Endothelial cell of umbilical vein (primary cell): ENCODE data around the gene CEACAM7. TPM values are rescaled to one million over a fixed set of nuclear protein-coding genes. Genes with fewer than 3 reads are reported as not detected.

Source experiments
- BruUV-seq: library from RNA; stranded (reverse); fragments of 400-500 nt; replicated peaks from 2 replicates; lab custom pipeline; 2021; lab: Mats Ljungman, UMichigan
- CTCF ChIA-PET: fragments of 300-600, 350-600 bp; sonication (Branson Sonifier 250); formaldehyde crosslinking; loops from one replicate; lab custom pipeline; 2021; ENCODE audit warnings: antibody characterized with exemption, inconsistent platforms; lab: Charles Lee
- POLR2A ChIA-PET: fragments of 300-600, 350-600 bp; sonication (Branson Sonifier 250); formaldehyde crosslinking; loops from one replicate; lab custom pipeline; 2021; ENCODE audit warnings: antibody characterized with exemption, inconsistent platforms; lab: Charles Lee
- DNase-seq: peaks from one replicate; pipeline ENCODE4 v3.0.0-alpha.2; 2011; ENCODE audit warnings: low read depth, low spot score
- FAIRE-seq: peaks from 2 replicates; lab custom pipeline; 2011; peaks lifted over from hg19 to GRCh38; lab: Jason Lieb, UNC
- H2AFZ ChIP-seq: 2 replicates; pipeline ENCODE4 v1.6.0; 2012; ENCODE audit warnings: low read depth, low read length, control low read depth, inconsistent platforms
- H3K27ac ChIP-seq: 2 replicates; pipeline ENCODE4 v1.5.1; 2011; ENCODE audit warnings: low read depth, mild to moderate bottlenecking, control low read depth, low read length, moderate library complexity; ENCODE audit not compliant: insufficient read depth
- H3K27me3 ChIP-seq, 2 experiments: 2 replicates each; pipeline versions ENCODE4 v1.6.0 to v1.6.1; 2011; ENCODE audit warnings: low read length in 2 of 2, mixed read lengths in 1 of 2; ENCODE audit not compliant: control insufficient read depth in 2 of 2, insufficient read depth in 2 of 2
- H3K36me3 ChIP-seq, 2 experiments: 2 replicates in 1 of 2; 3 replicates in 1 of 2; pipeline ENCODE4 v1.5.1; 2011; ENCODE audit warnings: low read length in 2 of 2, mild to moderate bottlenecking in 1 of 2, moderate library complexity in 1 of 2; ENCODE audit not compliant: control insufficient read depth in 2 of 2, insufficient read depth in 2 of 2; ENCODE audit errors: extremely low read depth in 1 of 2
- H3K4me1 ChIP-seq: 3 replicates; pipeline ENCODE4 v1.5.1; 2011; ENCODE audit warnings: mild to moderate bottlenecking, low read length; ENCODE audit not compliant: control insufficient read depth, insufficient read depth; ENCODE audit errors: extremely low read depth
- H3K4me2 ChIP-seq: 2 replicates; pipeline ENCODE4 v1.6.1; 2011; ENCODE audit warnings: low read length, control low read depth, mixed read lengths; ENCODE audit not compliant: insufficient read depth
- H3K4me3 ChIP-seq, 3 experiments: fragments of 200-600 bp in 1 of 3; sonication (generic), shearing (Covaris generic) in 1 of 3; replicated peaks in 1 of 3; 2 replicates each; pipeline ENCODE4 v1.5.1; 2011 to 2016; ENCODE audit warnings: control low read depth in 3 of 3, low read length in 3 of 3, mild to moderate bottlenecking in 2 of 3, inconsistent platforms in 1 of 3, low read depth in 1 of 3, moderate library complexity in 1 of 3; ENCODE audit not compliant: insufficient read depth in 1 of 3
- H3K79me2 ChIP-seq: 2 replicates; pipeline ENCODE4 v1.6.0; 2012; ENCODE audit warnings: low read length, inconsistent platforms; ENCODE audit not compliant: control insufficient read depth, insufficient read depth
- H3K9ac ChIP-seq: replicated peaks from 2 replicates; pipeline ENCODE3; 2011; ENCODE audit warnings: low read length, control low read depth; ENCODE audit not compliant: insufficient read depth; ENCODE audit errors: extremely low read depth
- H3K9me1 ChIP-seq: replicated peaks from 3 replicates; pipeline ENCODE4 v1.6.0; 2011; ENCODE audit warnings: mild to moderate bottlenecking, low read length; ENCODE audit not compliant: control insufficient read depth, insufficient read depth; ENCODE audit errors: extremely low read depth
- H3K9me3 ChIP-seq: replicated peaks from 2 replicates; pipeline ENCODE4 v1.5.1; 2012; ENCODE audit warnings: low read length, inconsistent platforms; ENCODE audit not compliant: control insufficient read depth, insufficient read depth
- H4K20me1 ChIP-seq: replicated peaks from 2 replicates; pipeline ENCODE3; 2011; ENCODE audit warnings: mild to moderate bottlenecking, low read length; ENCODE audit not compliant: control insufficient read depth, insufficient read depth; ENCODE audit errors: extremely low read depth
- CTCF ChIP-seq, 2 donors: IDR thresholded peaks; 1 replicate in 1 of 2; 2 replicates in 1 of 2; pipeline ENCODE4 v1.5.1; 2011; ENCODE audit warnings: low read length in 2 of 2, mild to moderate bottlenecking in 2 of 2, moderate library complexity in 2 of 2, control low read depth in 1 of 2, inconsistent platforms in 1 of 2, low read depth in 1 of 2; ENCODE audit not compliant: insufficient read depth in 1 of 2; ENCODE audit errors: extremely low read depth in 1 of 2
- EZH2 ChIP-seq: IDR thresholded peaks from 2 replicates; pipeline ENCODE4 v1.6.1; 2012; ENCODE audit warnings: borderline replicate concordance, low read depth, mild to moderate bottlenecking, moderate library complexity, low read length, inconsistent platforms; ENCODE audit not compliant: severe bottlenecking
- FOS ChIP-seq: IDR thresholded peaks from 2 replicates; pipeline ENCODE4 v1.6.1; 2011; ENCODE audit warnings: mild to moderate bottlenecking, low read length, moderate library complexity, borderline replicate concordance; ENCODE audit not compliant: insufficient read depth
- GATA2 ChIP-seq: IDR thresholded peaks from 2 replicates; pipeline ENCODE4 v1.7.0; 2011; ENCODE audit warnings: low read depth, mild to moderate bottlenecking, moderate library complexity, mixed read lengths, low read length; ENCODE audit not compliant: insufficient read length, insufficient read depth
- POLR2AphosphoS5 ChIP-seq: IDR thresholded peaks from 2 replicates; pipeline ENCODE4 v1.6.1; 2012; ENCODE audit warnings: low read depth, mild to moderate bottlenecking, control low read depth, low read length, moderate library complexity; ENCODE audit not compliant: insufficient read depth
- dilution Hi-C: fragments of 300-500 bp; cut with MboI; formaldehyde crosslinking; loops from one replicate; pipeline ENCODE4 v1.15.0; 2019; ENCODE audit warnings: low sequenced_read_pairs; ENCODE audit not compliant: extremely low pct_ligation_motif_present
- intact Hi-C: fragments of 100-400 bp; cut with micrococcal nuclease; formaldehyde crosslinking; loops from one replicate; pipeline ENCODE4 v1.10.0; 2022
- polyA plus RNA-seq, 4 experiments: library from polyadenylated mRNA; depleted of rRNA in 3 of 4; stranded (reverse) in 3 of 4; unstranded in 1 of 4; fragments of >200 nt; gene quantifications; 2 replicates each; pipeline versions ENCODE4 v1.2.1 to v1.2.3, GENCODE V29; 2011 to 2012; ENCODE audit warnings: missing spikeins in 1 of 4
- total RNA-seq: library from RNA; stranded (reverse); gene quantifications from 2 replicates; pipeline ENCODE4 v1.2.3, GENCODE V29; 2021

The CEACAM7 gene
- total and polyA plus RNA-seq, 2 donors (not counting 3 experiments of a cell fraction or from before 2014, with no cell fraction given): 0.03 TPM; not detected in 1

- peak; percentile 54 for DNase-seq
- ChIA-PET POLR2A (no interaction called here), CTCF (interaction anchor here (0.8 to 3.2 kb wide), 27 partner anchors 9 to 185 kb away, joined by 3 to 45 read pairs (median 5); partner anchors contain the start of genes CEACAM6 and CEACAM7)
- peaks cover 1 to 2% of the 10 kb centered on the region in 2 experiments for H3K27me3 ChIP-seq
- H3K9ac ChIP-seq: no peak overlapping the region
- peak; percentile 88 for FAIRE-seq
- no peaks in the 10 kb centered on the region for H3K9me3 ChIP-seq
- H2AFZ ChIP-seq: no peak overlapping the region
- dilution Hi-C loops: no loop called here
- TF ChIP-seq GATA2 (no peak), CTCF (IDR thresholded peaks at IDR 0.05; ENCODE audit: extremely low read depth in 1 of 2, insufficient read depth in 1 of 2, low read depth in 1 of 2, low read length in 2 of 2) (peak; percentile 82 to 83), EZH2 (no peak), POLR2AphosphoS5 (no peak), FOS (no peak)
- no peaks in the 10 kb centered on the region for H3K79me2 ChIP-seq
- no peak overlapping the region for H3K4me2 ChIP-seq
- BruUV-seq: no TSS peak
- no peaks in the 10 kb centered on the region for H3K4me1 ChIP-seq
- intact Hi-C loops: loop anchor here (2.0 kb wide), 1 partner anchor 49 kb away; no protein-coding TSS in a partner anchor
- no peaks in the 10 kb centered on the region for H4K20me1 ChIP-seq
- no peaks in the 10 kb centered on the region for H3K36me3 ChIP-seq
- no peak overlapping the region for H3K4me3 ChIP-seq
- H3K9me1 ChIP-seq: no peaks in the 10 kb centered on the region
- no peak overlapping the region for H3K27ac ChIP-seq
Measured at GRCh38 chr19:41641879-41642485, 46.1 kb downstream of the CEACAM7 start.
